Stimulated activated CD4-positive, alpha-beta T cell treated with anti-CD3 and anti-CD28 coated beads, TNF-alpha, amount 100 ng/mL, for 1 hour (primary cell): ENCODE data around the gene LIMS3.
"Not testable (repeated sequence)": the region's sequence is repeated elsewhere in the genome, so short reads cannot be mapped to it uniquely, and the experiment has no call there.

Experiments used
- DNase-seq, 3 donors: peaks; one replicate each; pipeline ENCODE4 v3.0.0-alpha.2; 2020; ENCODE audit warnings: low read depth in 3 of 3, low spot score in 1 of 3

Gene LIMS3

DNA sequence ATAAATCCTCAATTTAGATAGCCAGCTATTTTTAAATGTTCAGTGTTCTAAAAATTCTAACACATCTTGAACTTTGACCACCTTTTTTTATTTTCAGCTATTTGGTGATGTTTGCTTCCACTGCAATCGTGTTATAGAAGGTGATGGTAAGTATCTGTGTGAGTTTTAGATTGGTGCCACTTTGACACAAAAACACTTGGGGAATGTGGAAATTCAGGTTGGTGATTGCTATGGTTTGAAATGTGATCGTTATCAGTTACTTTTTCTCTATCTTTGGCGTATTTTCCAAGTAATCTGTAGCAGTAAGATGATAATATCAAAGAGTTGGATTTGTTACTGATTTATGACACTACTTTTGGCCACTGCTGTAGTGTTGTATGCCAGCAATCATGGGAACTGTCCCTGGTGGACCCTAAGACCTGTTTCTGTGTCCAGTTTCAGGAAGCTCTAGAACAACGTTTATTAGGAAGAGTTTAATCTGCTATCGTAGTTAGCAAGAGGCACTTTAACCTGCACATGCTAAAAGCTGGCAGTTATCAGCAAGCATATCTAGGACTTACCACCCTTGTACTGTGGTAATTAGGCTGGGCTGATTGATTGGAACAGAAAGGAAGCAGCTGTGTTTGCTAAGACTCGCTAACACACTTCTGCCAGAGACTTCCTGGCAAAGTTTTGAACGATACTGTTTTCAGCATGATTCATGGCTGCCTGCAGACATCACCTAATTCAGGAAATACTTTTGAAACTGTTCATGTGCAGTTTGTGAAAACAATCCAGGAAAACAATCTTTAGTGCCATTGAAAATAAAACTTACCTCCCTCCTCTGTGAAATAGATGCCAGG, 23.3 kb downstream of the LIMS3 start:
- DNase-seq = not testable (repeated sequence)

DNA sequence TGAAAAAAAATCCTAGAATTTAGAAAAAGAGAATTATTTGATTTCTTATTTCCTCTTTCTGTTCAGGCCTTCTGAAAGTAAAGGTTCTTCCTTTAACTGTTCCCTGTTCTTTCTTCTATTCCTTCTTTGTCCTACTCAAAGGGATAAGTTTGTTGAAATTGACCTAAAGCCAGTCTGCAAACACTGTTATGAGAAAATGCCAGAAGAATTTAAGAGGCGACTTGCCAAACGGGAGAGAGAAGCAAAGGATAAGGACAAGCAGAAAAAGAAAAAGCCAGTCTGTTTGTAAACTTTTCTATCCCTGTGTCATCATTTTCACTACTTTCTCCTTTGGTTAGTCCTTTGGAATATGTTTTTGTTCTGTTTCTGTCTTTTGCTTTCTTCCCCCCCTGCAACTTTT, 26.0 kb downstream of the LIMS3 start:
- not testable (repeated sequence) for DNase-seq

DNA sequence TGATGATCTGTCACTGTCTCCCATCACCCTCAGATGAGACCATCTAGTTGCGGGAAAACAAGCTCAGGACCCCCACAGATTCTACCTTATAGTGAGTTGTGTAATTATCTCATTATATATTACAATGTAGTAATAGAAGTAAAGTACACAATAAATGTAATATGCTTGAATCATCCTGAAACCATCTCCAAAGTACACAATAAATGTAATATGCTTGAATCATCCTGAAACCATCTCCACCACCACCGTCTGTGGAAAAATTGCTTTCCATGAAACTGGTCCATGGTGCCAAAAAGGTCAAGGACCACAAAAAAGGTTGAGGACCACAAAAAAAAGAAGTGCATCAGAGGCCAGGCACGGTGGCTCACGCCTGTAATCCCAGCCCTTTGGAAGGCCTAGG, 29.3 kb downstream of the LIMS3 start:
- DNase-seq = not testable (repeated sequence)

DNA sequence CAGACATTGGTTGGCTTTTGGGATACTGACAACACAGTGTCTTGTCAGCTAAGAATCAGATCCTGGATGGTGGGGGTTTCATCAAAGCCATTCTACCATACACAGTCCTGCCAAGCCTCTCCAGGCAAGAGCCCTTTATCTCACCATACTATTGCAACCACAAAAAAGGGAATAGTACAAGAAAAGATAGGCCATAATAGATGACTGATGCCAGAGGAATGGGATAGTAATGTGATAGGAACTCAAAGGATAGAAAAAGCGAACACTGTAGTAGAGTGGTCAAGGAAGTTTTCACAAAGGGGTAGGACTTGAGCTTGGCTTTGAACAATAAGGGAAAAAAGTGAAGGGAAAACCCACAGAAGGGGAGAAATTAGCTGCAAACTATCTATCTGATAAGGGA, 30.7 kb downstream of the LIMS3 start:
- DNase-seq = not testable (repeated sequence)

DNA sequence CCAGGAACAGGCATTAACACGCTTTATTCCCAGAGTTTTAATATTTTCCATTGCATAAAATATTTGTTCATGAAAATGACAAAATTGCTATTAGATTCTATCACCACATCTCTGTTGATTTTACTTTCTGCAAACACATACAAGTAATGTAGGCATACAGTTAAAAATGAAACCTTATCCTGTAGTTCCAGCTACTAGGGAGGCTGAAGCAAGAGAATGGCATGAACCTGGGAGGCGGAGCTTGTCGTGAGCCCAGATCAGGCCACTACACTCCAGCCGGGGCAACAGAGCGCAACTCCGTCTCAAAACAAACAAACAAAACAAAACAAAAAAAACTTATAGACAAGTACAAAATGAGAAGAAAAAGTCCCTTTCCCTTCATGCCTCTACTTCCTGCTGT, 38.0 kb downstream of the LIMS3 start:
- DNase-seq = not testable (repeated sequence)

DNA sequence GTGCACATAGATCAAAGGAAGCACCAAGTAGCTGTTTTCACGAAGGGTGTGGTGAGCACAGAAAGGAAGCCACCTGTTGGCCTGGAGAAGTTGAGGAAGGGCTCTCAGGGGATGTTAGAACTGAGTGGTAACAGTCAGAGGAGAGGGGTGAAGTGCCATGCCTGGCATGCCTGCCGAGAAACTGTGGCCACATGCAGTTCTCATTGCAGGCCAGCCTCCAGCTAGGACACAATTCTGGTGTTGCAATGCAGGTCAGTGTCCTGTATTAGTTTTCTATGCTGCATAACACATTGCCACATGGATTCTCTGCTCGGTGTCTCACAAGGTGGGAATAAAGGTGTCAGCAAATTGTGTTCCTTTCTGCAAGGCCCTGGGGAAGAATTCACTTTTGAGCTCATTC, 46.9 kb downstream of the LIMS3 start:
- not testable (repeated sequence) for DNase-seq

DNA sequence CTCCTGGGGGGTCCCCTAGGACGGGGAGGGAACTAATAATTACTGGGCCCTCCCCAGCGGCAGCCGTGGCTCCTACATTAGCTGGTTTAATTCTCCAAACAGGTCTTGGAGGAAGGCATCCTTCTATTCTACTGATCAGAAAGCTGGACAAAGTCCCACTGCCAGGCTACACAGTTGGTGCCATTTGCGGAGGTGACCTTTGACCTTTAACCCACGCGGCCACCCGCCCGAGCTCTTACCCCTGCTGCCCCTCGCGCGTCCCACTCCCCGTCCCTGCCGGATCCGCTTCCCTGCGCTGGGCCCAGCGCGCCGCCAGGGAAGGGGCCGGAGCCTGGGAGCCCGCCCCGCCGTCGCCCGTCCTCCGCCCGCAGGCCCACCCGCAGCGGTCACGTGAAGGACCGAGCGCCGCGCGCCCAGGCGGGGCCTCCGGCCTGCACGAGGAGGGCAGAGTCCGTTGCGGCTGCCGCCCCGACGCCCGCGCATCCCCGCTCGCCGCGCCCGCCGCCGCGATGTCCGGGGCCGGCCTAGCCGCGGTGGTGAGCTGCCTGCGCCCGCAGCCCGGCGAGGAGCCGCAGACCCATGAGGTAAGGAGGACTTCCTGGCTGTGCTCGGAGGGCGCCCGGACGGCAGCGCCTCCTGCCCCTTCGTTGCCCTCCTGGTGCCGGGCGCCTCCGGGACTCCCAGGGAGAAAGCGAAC, 48.9 kb downstream of the LIMS3 start:
- not testable (repeated sequence) for DNase-seq

DNA sequence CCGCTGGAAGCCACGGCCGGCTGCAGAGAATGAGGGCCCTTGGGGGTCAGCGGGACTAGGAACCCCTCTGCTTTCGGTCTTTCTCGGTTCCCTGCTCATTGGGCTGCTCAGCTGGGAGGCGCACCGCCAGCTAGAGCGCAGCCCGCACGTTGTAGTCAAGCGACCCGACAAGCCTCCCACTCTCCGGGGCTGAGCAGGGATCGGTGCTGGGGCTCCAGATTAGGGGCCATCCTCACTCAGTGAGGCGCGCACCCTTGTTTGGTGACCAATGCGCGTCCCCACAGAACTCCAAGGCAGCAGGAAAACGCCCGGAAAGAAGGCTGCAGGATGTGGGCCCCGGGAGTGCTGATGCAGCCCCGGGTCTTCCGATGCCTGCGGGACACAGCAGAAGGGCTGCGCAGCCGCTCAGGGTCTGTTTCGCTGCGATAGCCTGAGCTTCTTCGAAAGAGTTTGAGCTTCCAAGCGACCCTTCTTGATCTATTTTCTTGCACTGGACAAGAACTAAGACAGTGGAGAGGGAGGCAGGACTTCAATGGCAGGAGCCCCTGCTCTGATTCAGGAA, 49.6 kb downstream of the LIMS3 start:
- DNase-seq = not testable (repeated sequence)

DNA sequence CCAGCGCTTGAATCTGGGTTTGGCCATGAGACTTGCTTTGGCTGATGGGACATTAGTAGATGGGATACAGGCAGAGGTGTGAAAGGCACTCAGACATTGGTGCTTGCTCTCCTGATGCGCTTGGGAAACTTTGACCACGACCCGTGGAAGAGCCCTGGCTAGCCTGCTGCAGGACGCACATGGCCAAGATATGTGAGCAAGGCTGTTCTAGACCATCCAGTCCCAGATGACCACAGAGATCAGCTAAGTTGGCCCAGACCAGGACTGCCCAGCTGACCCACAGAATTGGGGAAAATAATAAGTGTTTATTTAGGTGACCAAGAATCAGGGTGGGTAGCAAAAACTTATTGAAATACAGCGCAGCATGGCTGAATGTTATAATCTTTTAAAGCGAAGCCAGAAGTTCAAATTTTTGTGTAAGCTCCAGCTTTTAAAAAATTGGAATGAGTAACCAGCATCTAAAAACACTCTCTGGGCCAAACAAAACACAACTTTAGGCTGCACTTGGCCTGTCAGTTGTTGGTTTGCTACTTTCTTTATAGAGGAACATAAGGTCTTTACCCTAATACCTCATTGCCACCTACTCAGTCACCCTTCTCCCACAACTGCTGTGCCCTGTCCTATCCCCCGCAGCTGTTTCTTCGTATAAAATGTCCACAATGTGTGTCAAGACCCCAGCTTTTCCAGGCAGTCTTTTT, 51.8 kb downstream of the LIMS3 start:
- not testable (repeated sequence) for DNase-seq

DNA sequence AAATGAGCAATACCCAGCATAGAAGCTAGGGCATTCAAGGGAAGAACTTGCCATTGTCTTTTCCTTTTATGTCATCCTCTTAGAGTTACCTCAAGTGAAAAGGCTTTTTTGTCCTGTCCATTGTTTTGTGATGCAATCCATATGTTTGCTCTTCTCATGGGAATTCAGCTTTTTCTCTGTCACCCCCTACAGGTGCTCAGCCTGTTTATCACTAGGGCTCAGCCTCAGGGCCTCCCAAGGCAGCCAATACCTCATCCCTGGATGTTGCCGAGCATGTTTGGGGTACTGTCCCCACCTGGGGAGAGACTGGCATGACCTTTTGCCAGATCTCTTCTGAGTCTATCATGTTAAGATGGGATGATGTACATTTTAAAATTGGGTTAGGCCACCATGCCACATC, 65.5 kb downstream of the LIMS3 start:
- not testable (repeated sequence) for DNase-seq

DNA sequence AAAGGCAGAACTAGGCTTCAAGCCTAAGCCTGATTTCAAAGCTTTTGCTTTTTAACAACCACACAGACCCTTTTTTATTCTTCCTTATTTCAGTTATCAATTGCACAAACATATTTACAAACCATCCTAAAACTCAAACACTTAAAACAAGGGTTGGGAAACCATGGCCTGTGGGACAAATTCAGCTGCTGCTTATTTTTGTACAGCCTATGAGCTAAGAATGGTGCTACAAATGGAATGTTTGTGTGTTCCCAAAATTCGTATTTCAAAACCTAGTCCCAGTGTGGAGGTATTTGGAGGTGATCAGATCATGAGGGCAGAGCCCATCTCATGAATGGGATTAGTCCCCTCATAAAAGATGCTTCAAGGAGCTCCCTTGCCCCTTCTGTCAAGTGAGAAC, 67.0 kb downstream of the LIMS3 start:
- DNase-seq = not testable (repeated sequence)

DNA sequence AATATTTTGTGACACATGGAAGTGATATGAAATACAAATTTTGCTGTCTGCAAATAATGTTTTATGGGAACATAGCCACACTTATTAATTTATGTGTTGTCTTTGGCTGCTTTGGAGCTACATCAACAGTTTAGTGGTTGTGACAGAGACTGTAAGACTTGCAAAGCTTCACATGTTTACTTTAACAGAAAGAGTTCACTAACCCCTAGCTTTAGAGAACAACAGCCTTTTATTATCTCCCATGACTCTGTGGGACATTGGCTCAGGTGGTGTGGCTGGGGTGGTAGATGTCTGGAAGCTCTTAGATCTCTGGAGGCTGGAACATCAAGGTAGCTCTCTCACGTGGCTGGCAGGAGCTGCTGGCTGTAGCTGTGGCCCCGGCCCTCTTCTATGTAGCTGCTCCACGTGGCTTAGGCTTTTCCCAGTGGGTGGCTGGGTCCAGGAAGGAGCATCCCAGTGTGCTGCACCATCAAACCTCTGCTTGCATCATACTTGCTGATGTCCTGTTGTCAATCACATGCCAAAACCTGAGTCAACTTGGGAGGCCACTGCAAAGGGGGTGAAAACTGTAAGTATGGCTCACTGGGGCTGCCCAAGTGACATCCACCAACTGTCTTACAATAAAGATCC, 67.7 kb downstream of the LIMS3 start:
- DNase-seq = not testable (repeated sequence)

DNA sequence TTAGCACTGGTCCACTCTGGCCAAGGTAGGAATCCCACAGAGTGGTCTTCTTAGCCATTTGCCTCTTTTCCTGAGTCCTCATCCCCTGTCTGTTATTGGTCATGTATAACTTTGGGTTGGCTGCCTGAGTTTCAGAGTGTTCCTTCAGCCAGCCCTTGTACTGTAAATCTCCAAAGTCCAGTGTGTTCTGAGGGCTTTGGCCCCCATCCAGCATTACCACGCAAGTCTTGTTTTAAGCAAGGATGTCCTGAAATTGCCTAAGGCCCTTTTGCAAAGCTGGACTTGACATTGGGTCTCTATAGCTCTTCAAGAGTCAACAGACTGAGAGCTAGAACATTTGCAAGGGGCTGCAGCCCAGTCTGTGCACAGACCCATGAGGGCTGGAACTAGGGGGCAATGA, 68.4 kb downstream of the LIMS3 start:
- DNase-seq = not testable (repeated sequence)

DNA sequence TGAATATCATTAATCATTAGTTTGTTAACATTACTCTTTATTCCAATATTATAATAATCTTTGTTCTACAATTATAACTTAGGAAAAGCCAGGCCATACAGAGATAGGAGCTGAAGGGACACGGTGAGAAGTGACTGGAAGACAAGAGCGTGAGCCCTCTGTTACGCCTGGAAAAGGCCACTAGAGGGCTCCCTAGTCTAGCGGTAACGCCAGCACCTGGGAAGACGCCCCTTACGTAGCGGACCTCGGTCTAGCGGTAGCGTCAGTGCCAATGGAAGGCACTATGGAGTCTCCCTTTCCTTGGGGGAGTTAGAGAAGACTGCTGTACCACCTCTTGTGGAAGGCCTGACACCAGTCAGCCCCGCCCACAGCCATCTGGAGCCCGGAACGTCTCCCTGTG, 71.4 kb downstream of the LIMS3 start:
- not testable (repeated sequence) for DNase-seq

DNA sequence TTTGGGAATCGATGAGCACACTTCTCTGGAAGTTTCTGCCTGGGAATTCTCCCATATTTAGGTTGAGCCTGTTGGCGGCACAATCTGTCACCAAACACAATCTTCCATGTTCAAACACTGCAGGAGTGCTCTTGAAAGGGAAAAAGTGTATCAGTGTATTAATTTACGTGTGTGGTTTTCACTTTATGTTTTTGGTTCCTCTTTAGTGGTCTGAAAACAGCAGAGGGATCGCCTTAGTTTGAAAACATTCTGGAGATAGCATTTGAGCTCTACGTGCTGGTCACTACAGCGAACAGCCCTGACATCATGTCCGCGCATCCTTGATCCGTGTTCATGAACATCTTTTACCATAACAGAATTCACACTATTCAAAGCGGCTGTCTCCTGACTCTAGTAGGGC, 73.2 kb downstream of the LIMS3 start:
- DNase-seq = not testable (repeated sequence)
